Measurements from ENCODE around the gene FTO.

FTO gene

GRCh38 chr16:54126907-54127306, 423.0 kb downstream of the FTO start:
- no peaks in the 10 kb centered on the region for H3K36me3 ChIP-seq (ENCODE audit: control insufficient read depth, insufficient read depth, low read length)
- H3K4me1 ChIP-seq (ENCODE audit: control insufficient read depth, insufficient read depth, low read length), result 0 out of 2 replicates have a peak, but pooled peaks cover 3% of the 10 kb centered on the region
- no peak overlapping the region for H3K9ac ChIP-seq (ENCODE audit: low read length)
- H3K4me3 ChIP-seq (ENCODE audit: low read depth, low read length), result no peak overlapping the region
- H3K27ac ChIP-seq (ENCODE audit: low read depth, low read length), result no peak overlapping the region
- no peaks in the 10 kb centered on the region for H3K9me3 ChIP-seq (ENCODE audit: control insufficient read depth, insufficient read depth, low read depth, low read length)
- no peaks in the 10 kb centered on the region for H3K27me3 ChIP-seq (ENCODE audit: control insufficient read depth, insufficient read depth, low read length)

- H3K27me3 ChIP-seq (ENCODE audit: control insufficient read depth, insufficient read depth, low read length), result no peaks in the 10 kb centered on the region
- H3K36me3 ChIP-seq (ENCODE audit: control insufficient read depth, insufficient read depth, low read length), result no peaks in the 10 kb centered on the region
- H3K9ac ChIP-seq (ENCODE audit: low read length), result no peak overlapping the region
- no peak overlapping the region for H3K4me3 ChIP-seq (ENCODE audit: low read depth, low read length)
- H3K27ac ChIP-seq (ENCODE audit: low read depth, low read length), result no peak overlapping the region
- H3K4me1 ChIP-seq (ENCODE audit: control insufficient read depth, insufficient read depth, low read length), result 0 out of 2 replicates have a peak, but pooled peaks cover 3% of the 10 kb centered on the region
- H3K9me3 ChIP-seq (ENCODE audit: control insufficient read depth, insufficient read depth, low read depth, low read length), result no peaks in the 10 kb centered on the region
These were observed 424.8 kb downstream of the FTO start for GRCh38 chr16:54128629-54129234.

- Histone ChIP-seq H3K27ac (ENCODE audit: low read depth, low read length) (no peak overlapping the region), H3K4me1 (ENCODE audit: control insufficient read depth, insufficient read depth, low read length) (0 out of 2 replicates have a peak, but pooled peaks cover 3% of the 10 kb centered on the region), H3K36me3 (ENCODE audit: control insufficient read depth, insufficient read depth, low read length) (no peaks in the 10 kb centered on the region), H3K9me3 (ENCODE audit: control insufficient read depth, insufficient read depth, low read depth, low read length) (no peaks in the 10 kb centered on the region), H3K4me3 (ENCODE audit: low read depth, low read length) (no peak overlapping the region), H3K27me3 (ENCODE audit: control insufficient read depth, insufficient read depth, low read length) (no peaks in the 10 kb centered on the region), H3K9ac (ENCODE audit: low read length) (no peak overlapping the region)
These were observed 425.9 kb downstream of the FTO start for GRCh38 chr16:54129810-54130209.

- Histone ChIP-seq H3K27me3 (ENCODE audit: control insufficient read depth, insufficient read depth, low read length) (no peaks in the 10 kb centered on the region), H3K4me3 (ENCODE audit: low read depth, low read length) (no peak overlapping the region), H3K9ac (ENCODE audit: low read length) (no peak overlapping the region), H3K27ac (ENCODE audit: low read depth, low read length) (no peak overlapping the region), H3K36me3 (ENCODE audit: control insufficient read depth, insufficient read depth, low read length) (no peaks in the 10 kb centered on the region), H3K4me1 (ENCODE audit: control insufficient read depth, insufficient read depth, low read length) (peaks cover 6% of the 10 kb centered on the region; the same call in 1 of the 2 replicates), H3K9me3 (ENCODE audit: control insufficient read depth, insufficient read depth, low read depth, low read length) (no peaks in the 10 kb centered on the region)
These were observed 431.7 kb downstream of the FTO start for GRCh38 chr16:54135361-54136275.

- Histone ChIP-seq H3K9me3 (ENCODE audit: control insufficient read depth, insufficient read depth, low read depth, low read length) (no peaks in the 10 kb centered on the region), H3K4me1 (ENCODE audit: control insufficient read depth, insufficient read depth, low read length) (peaks cover 6% of the 10 kb centered on the region; the same call in 1 of the 2 replicates), H3K36me3 (ENCODE audit: control insufficient read depth, insufficient read depth, low read length) (no peaks in the 10 kb centered on the region), H3K27ac (ENCODE audit: low read depth, low read length) (no peak overlapping the region), H3K9ac (ENCODE audit: low read length) (no peak overlapping the region), H3K4me3 (ENCODE audit: low read depth, low read length) (no peak overlapping the region), H3K27me3 (ENCODE audit: control insufficient read depth, insufficient read depth, low read length) (no peaks in the 10 kb centered on the region)
These were observed 432.3 kb downstream of the FTO start for GRCh38 chr16:54136276-54136625.

- Histone ChIP-seq H3K27ac (ENCODE audit: low read depth, low read length) (no peak overlapping the region), H3K4me3 (ENCODE audit: low read depth, low read length) (no peak overlapping the region), H3K4me1 (ENCODE audit: control insufficient read depth, insufficient read depth, low read length) (peaks cover 6% of the 10 kb centered on the region; the same call in 1 of the 2 replicates), H3K36me3 (ENCODE audit: control insufficient read depth, insufficient read depth, low read length) (no peaks in the 10 kb centered on the region), H3K9ac (ENCODE audit: low read length) (no peak overlapping the region), H3K9me3 (ENCODE audit: control insufficient read depth, insufficient read depth, low read depth, low read length) (no peaks in the 10 kb centered on the region), H3K27me3 (ENCODE audit: control insufficient read depth, insufficient read depth, low read length) (no peaks in the 10 kb centered on the region)
These were observed 436.3 kb downstream of the FTO start for GRCh38 chr16:54140057-54140787.

- H3K27me3 ChIP-seq (ENCODE audit: control insufficient read depth, insufficient read depth, low read length), result no peaks in the 10 kb centered on the region
- no peak overlapping the region for H3K27ac ChIP-seq (ENCODE audit: low read depth, low read length)
These were observed 436.8 kb downstream of the FTO start for GRCh38 chr16:54140788-54141136.

GRCh38 chr16:54142787-54143186, 438.8 kb downstream of the FTO start:
- Histone ChIP-seq H3K4me1 (ENCODE audit: control insufficient read depth, insufficient read depth, low read length) (peaks cover 3% of the 10 kb centered on the region; the same call in 1 of the 2 replicates), H3K9ac (ENCODE audit: low read length) (no peak overlapping the region), H3K27ac (ENCODE audit: low read depth, low read length) (no peak overlapping the region), H3K36me3 (ENCODE audit: control insufficient read depth, insufficient read depth, low read length) (no peaks in the 10 kb centered on the region), H3K9me3 (ENCODE audit: control insufficient read depth, insufficient read depth, low read depth, low read length) (no peaks in the 10 kb centered on the region), H3K4me3 (ENCODE audit: low read depth, low read length) (no peak overlapping the region), H3K27me3 (ENCODE audit: control insufficient read depth, insufficient read depth, low read length) (no peaks in the 10 kb centered on the region)

More at GRCh38 chr16:54140788-54141136, 436.8 kb downstream of the FTO start:
- H3K4me3 ChIP-seq (ENCODE audit: low read depth, low read length), result no peak overlapping the region
- no peaks in the 10 kb centered on the region for H3K36me3 ChIP-seq (ENCODE audit: control insufficient read depth, insufficient read depth, low read length)
- H3K4me1 ChIP-seq (ENCODE audit: control insufficient read depth, insufficient read depth, low read length), result peaks cover 6% of the 10 kb centered on the region; the same call in 1 of the 2 replicates
- H3K9ac ChIP-seq (ENCODE audit: low read length), result no peak overlapping the region
- no peaks in the 10 kb centered on the region for H3K9me3 ChIP-seq (ENCODE audit: control insufficient read depth, insufficient read depth, low read depth, low read length)

GRCh38 chr16:54143410-54143809, 439.5 kb downstream of the FTO start:
- Histone ChIP-seq H3K27me3 (ENCODE audit: control insufficient read depth, insufficient read depth, low read length) (no peaks in the 10 kb centered on the region), H3K9ac (ENCODE audit: low read length) (no peak overlapping the region), H3K4me1 (ENCODE audit: control insufficient read depth, insufficient read depth, low read length) (peaks cover 3% of the 10 kb centered on the region; the same call in 1 of the 2 replicates), H3K36me3 (ENCODE audit: control insufficient read depth, insufficient read depth, low read length) (no peaks in the 10 kb centered on the region), H3K9me3 (ENCODE audit: control insufficient read depth, insufficient read depth, low read depth, low read length) (no peaks in the 10 kb centered on the region), H3K27ac (ENCODE audit: low read depth, low read length) (no peak overlapping the region), H3K4me3 (ENCODE audit: low read depth, low read length) (no peak overlapping the region)

- no peaks in the 10 kb centered on the region for H3K36me3 ChIP-seq (ENCODE audit: control insufficient read depth, insufficient read depth, low read length)
- H3K4me3 ChIP-seq (ENCODE audit: low read depth, low read length), result no peak overlapping the region
- peaks cover 3% of the 10 kb centered on the region; the same call in 1 of the 2 replicates for H3K4me1 ChIP-seq (ENCODE audit: control insufficient read depth, insufficient read depth, low read length)
- no peak overlapping the region for H3K27ac ChIP-seq (ENCODE audit: low read depth, low read length)
- H3K27me3 ChIP-seq (ENCODE audit: control insufficient read depth, insufficient read depth, low read length), result no peaks in the 10 kb centered on the region
- H3K9ac ChIP-seq (ENCODE audit: low read length), result no peak overlapping the region
- peaks cover 2% of the 10 kb centered on the region; the same call in 1 of the 2 replicates for H3K9me3 ChIP-seq (ENCODE audit: control insufficient read depth, insufficient read depth, low read depth, low read length)
These were observed 440.1 kb downstream of the FTO start for GRCh38 chr16:54143934-54144571.

All from HUES6 (cell line).